WTC11 (cell line): ENCODE results near the gene STX19. TPM values are rescaled to one million over a fixed set of nuclear protein-coding genes. Genes with fewer than 3 reads are reported as not detected.

Source experiments
- ATAC-seq: fragments of 200-7000 bp; cut with Tn5 transposase; 2 replicates; pipeline ENCODE4 v1.10.0; 2021; ENCODE audit warnings: mild to moderate bottlenecking, moderate library complexity
- CTCF ChIA-PET: fragments of 300-600 bp; sonication (Branson Sonifier 250); formaldehyde crosslinking; loops from one replicate; lab custom pipeline; 2021; ENCODE audit warnings: antibody characterized with exemption; lab: Charles Lee
- POLR2A ChIA-PET: fragments of 350-600 bp; sonication (Branson Sonifier 250); formaldehyde crosslinking; loops from one replicate; lab custom pipeline; 2021; ENCODE audit warnings: antibody characterized with exemption; lab: Charles Lee
- DNase-seq: peaks from one replicate; pipeline ENCODE4 v3.0.0; 2021; ENCODE audit warnings: low spot score
- H3K27ac Mint-ChIP-seq: 2 replicates; pipeline ENCODE4 v1.8.0; 2021; ENCODE audit warnings: mixed read lengths
- H3K27me3 Mint-ChIP-seq: 2 replicates; pipeline ENCODE4 v1.8.0; 2021; ENCODE audit warnings: low read depth, mild to moderate bottlenecking, moderate library complexity, mixed read lengths
- H3K36me3 Mint-ChIP-seq: 2 replicates; pipeline ENCODE4 v1.8.0; 2021; ENCODE audit warnings: mixed read lengths
- H3K4me1 Mint-ChIP-seq: 2 replicates; pipeline ENCODE4 v1.8.0; 2022; ENCODE audit warnings: mixed read lengths
- H3K4me3 Mint-ChIP-seq: 2 replicates; pipeline ENCODE4 v1.8.0; 2021; ENCODE audit warnings: mild to moderate bottlenecking, moderate library complexity, mixed read lengths
- H3K9me3 Mint-ChIP-seq: 2 replicates; pipeline ENCODE4 v1.8.0; 2021; ENCODE audit warnings: mixed read lengths
- CDX4 ChIP-seq: fragments of 250-450 bp; sonication (Bioruptor Pico); IDR thresholded peaks from 2 replicates; pipeline ENCODE4 v1.9.0; 2021; ENCODE audit warnings: moderate library complexity, mild to moderate bottlenecking, inconsistent platforms, borderline replicate concordance
- CREM ChIP-seq: sonication (generic); formaldehyde crosslinking; IDR thresholded peaks from 2 replicates; pipeline ENCODE4 v1.8.1; 2022; ENCODE audit warnings: mild to moderate bottlenecking, missing genetic modification reagents, moderate library complexity
- JUN ChIP-seq: sonication (generic); formaldehyde crosslinking; IDR thresholded peaks from 2 replicates; pipeline ENCODE4 v1.8.0; 2023; ENCODE audit warnings: mild to moderate bottlenecking, missing genetic modification reagents
- KAT7 ChIP-seq: sonication (generic); formaldehyde crosslinking; IDR thresholded peaks from 2 replicates; pipeline ENCODE4 v1.8.1; 2023; ENCODE audit warnings: missing genetic modification reagents, mild to moderate bottlenecking, borderline replicate concordance
- NFATC4 ChIP-seq: fragments of 250-450 bp; sonication (Bioruptor Pico); IDR thresholded peaks from 2 replicates; pipeline ENCODE4 v1.9.0; 2021; ENCODE audit warnings: mild to moderate bottlenecking
- NFE2L1 ChIP-seq: sonication (generic); formaldehyde crosslinking; IDR thresholded peaks from 2 replicates; pipeline ENCODE4 v1.8.1; 2023; ENCODE audit warnings: missing genetic modification reagents
- NFYB ChIP-seq: sonication (generic); formaldehyde crosslinking; conservative IDR thresholded peaks from 2 replicates; pipeline ENCODE4 v1.8.0; 2022; ENCODE audit warnings: low read depth, missing genetic modification reagents
- STAT6 ChIP-seq: sonication (generic); formaldehyde crosslinking; conservative IDR thresholded peaks from 2 replicates; pipeline ENCODE4 v1.8.1; 2023; ENCODE audit warnings: mild to moderate bottlenecking, low read depth, missing genetic modification reagents, moderate library complexity
- TEAD1 ChIP-seq: sonication (generic); formaldehyde crosslinking; IDR thresholded peaks from 2 replicates; pipeline ENCODE4 v1.8.0; 2022; ENCODE audit warnings: mild to moderate bottlenecking, missing genetic modification reagents
- ZNF138 ChIP-seq: sonication (generic); formaldehyde crosslinking; conservative IDR thresholded peaks from 2 replicates; pipeline ENCODE4 v1.8.1; 2022; ENCODE audit warnings: mild to moderate bottlenecking, moderate library complexity, missing genetic modification reagents
- ZNF423 ChIP-seq: fragments of 250-450 bp; sonication (Bioruptor Pico); IDR thresholded peaks from 2 replicates; pipeline ENCODE4 v2.1.2; 2022; ENCODE audit warnings: mild to moderate bottlenecking, moderate library complexity
- total RNA-seq: library from RNA; stranded (reverse); gene quantifications from 3 replicates; pipeline ENCODE4 v1.2.3, GENCODE V29; 2021
- TF ChIP-seq, protein P1 (sequence below): sonication (generic); formaldehyde crosslinking; IDR thresholded peaks from 2 replicates; pipeline ENCODE4 v1.8.0; 2023; ENCODE audit warnings: mild to moderate bottlenecking, missing genetic modification reagents
- TF ChIP-seq, protein P2 (sequence below): sonication (generic); formaldehyde crosslinking; IDR thresholded peaks from 2 replicates; pipeline ENCODE4 v1.8.1; 2022; ENCODE audit warnings: low read depth, missing genetic modification reagents, borderline replicate concordance
- TF ChIP-seq, protein P3 (sequence below): fragments of 250-450 bp; sonication (Bioruptor Pico); IDR thresholded peaks from 2 replicates; pipeline ENCODE4 v1.9.0; 2021; ENCODE audit warnings: mild to moderate bottlenecking
- TF ChIP-seq, protein P4 (sequence below): sonication (generic); formaldehyde crosslinking; IDR thresholded peaks from 2 replicates; pipeline ENCODE4 v1.8.0; 2022; ENCODE audit warnings: mild to moderate bottlenecking, missing genetic modification reagents
- TF ChIP-seq, protein P5 (sequence below): sonication (generic); formaldehyde crosslinking; IDR thresholded peaks from 2 replicates; pipeline ENCODE4 v1.8.0; 2022; ENCODE audit warnings: mild to moderate bottlenecking, missing genetic modification reagents
- TF ChIP-seq, protein P6 (sequence below): sonication (generic); formaldehyde crosslinking; IDR thresholded peaks from 2 replicates; pipeline ENCODE4 v1.8.1; 2023; ENCODE audit warnings: mild to moderate bottlenecking, missing genetic modification reagents, borderline replicate concordance

Gene STX19
- total RNA-seq, 1 experiment from 2014 or later = not detected

GRCh38 chr3:94015025-94015424 is 13.4 kb downstream of the STX19 start (continued):
- no peak for TF ChIP-seq NFYB (CRISPR knock-in tag)
- no peak for TF ChIP-seq CREM
- TF ChIP-seq, protein P1, sequence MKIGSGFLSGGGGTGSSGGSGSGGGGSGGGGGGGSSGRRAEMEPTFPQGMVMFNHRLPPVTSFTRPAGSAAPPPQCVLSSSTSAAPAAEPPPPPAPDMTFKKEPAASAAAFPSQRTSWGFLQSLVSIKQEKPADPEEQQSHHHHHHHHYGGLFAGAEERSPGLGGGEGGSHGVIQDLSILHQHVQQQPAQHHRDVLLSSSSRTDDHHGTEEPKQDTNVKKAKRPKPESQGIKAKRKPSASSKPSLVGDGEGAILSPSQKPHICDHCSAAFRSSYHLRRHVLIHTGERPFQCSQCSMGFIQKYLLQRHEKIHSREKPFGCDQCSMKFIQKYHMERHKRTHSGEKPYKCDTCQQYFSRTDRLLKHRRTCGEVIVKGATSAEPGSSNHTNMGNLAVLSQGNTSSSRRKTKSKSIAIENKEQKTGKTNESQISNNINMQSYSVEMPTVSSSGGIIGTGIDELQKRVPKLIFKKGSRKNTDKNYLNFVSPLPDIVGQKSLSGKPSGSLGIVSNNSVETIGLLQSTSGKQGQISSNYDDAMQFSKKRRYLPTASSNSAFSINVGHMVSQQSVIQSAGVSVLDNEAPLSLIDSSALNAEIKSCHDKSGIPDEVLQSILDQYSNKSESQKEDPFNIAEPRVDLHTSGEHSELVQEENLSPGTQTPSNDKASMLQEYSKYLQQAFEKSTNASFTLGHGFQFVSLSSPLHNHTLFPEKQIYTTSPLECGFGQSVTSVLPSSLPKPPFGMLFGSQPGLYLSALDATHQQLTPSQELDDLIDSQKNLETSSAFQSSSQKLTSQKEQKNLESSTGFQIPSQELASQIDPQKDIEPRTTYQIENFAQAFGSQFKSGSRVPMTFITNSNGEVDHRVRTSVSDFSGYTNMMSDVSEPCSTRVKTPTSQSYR (CRISPR knock-in tag) = no peak
- TF ChIP-seq, protein P2, sequence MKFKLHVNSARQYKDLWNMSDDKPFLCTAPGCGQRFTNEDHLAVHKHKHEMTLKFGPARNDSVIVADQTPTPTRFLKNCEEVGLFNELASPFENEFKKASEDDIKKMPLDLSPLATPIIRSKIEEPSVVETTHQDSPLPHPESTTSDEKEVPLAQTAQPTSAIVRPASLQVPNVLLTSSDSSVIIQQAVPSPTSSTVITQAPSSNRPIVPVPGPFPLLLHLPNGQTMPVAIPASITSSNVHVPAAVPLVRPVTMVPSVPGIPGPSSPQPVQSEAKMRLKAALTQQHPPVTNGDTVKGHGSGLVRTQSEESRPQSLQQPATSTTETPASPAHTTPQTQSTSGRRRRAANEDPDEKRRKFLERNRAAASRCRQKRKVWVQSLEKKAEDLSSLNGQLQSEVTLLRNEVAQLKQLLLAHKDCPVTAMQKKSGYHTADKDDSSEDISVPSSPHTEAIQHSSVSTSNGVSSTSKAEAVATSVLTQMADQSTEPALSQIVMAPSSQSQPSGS = no peak

DNA sequence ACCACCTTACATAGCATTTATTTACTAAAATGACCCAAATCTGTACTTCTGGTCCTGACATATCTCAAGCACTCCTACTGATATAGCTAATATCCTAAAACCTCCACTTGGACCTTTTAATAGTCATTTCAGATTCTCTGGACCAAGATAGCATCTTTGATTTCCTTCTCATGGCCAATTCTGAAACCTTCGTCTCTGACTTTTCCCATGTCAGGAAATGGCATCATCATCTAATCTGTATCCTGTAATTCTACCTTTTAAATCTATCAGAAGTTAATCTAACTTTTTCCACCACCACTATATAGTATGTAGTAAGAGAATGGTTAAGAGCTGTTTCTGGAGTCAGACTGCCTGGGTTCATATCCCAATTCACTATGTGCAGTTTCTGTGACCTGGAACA is 16.2 kb downstream of the STX19 start:
- TF ChIP-seq, protein P3, sequence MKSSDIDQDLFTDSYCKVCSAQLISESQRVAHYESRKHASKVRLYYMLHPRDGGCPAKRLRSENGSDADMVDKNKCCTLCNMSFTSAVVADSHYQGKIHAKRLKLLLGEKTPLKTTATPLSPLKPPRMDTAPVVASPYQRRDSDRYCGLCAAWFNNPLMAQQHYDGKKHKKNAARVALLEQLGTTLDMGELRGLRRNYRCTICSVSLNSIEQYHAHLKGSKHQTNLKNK (CRISPR knock-in tag) = no peak
- TF ChIP-seq KAT7 (CRISPR knock-in tag) (no peak), STAT6 (CRISPR knock-in tag) (no peak), TEAD1 (CRISPR knock-in tag) (no peak), ZNF138 (CRISPR knock-in tag) (no peak), CDX4 (CRISPR knock-in tag) (no peak), NFATC4 (CRISPR knock-in tag) (no peak), JUN (CRISPR knock-in tag) (no peak), ZNF423 (CRISPR knock-in tag) (no peak), NFE2L1 (CRISPR knock-in tag) (no peak)
- TF ChIP-seq, protein P4, sequence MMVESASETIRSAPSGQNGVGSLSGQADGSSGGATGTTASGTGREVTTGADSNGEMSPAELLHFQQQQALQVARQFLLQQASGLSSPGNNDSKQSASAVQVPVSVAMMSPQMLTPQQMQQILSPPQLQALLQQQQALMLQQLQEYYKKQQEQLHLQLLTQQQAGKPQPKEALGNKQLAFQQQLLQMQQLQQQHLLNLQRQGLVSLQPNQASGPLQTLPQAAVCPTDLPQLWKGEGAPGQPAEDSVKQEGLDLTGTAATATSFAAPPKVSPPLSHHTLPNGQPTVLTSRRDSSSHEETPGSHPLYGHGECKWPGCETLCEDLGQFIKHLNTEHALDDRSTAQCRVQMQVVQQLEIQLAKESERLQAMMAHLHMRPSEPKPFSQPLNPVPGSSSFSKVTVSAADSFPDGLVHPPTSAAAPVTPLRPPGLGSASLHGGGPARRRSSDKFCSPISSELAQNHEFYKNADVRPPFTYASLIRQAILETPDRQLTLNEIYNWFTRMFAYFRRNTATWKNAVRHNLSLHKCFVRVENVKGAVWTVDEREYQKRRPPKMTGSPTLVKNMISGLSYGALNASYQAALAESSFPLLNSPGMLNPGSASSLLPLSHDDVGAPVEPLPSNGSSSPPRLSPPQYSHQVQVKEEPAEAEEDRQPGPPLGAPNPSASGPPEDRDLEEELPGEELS (CRISPR knock-in tag) = no peak
- TF ChIP-seq, protein P5, sequence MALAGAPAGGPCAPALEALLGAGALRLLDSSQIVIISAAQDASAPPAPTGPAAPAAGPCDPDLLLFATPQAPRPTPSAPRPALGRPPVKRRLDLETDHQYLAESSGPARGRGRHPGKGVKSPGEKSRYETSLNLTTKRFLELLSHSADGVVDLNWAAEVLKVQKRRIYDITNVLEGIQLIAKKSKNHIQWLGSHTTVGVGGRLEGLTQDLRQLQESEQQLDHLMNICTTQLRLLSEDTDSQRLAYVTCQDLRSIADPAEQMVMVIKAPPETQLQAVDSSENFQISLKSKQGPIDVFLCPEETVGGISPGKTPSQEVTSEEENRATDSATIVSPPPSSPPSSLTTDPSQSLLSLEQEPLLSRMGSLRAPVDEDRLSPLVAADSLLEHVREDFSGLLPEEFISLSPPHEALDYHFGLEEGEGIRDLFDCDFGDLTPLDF (CRISPR knock-in tag) = no peak
- TF ChIP-seq, protein P6, sequence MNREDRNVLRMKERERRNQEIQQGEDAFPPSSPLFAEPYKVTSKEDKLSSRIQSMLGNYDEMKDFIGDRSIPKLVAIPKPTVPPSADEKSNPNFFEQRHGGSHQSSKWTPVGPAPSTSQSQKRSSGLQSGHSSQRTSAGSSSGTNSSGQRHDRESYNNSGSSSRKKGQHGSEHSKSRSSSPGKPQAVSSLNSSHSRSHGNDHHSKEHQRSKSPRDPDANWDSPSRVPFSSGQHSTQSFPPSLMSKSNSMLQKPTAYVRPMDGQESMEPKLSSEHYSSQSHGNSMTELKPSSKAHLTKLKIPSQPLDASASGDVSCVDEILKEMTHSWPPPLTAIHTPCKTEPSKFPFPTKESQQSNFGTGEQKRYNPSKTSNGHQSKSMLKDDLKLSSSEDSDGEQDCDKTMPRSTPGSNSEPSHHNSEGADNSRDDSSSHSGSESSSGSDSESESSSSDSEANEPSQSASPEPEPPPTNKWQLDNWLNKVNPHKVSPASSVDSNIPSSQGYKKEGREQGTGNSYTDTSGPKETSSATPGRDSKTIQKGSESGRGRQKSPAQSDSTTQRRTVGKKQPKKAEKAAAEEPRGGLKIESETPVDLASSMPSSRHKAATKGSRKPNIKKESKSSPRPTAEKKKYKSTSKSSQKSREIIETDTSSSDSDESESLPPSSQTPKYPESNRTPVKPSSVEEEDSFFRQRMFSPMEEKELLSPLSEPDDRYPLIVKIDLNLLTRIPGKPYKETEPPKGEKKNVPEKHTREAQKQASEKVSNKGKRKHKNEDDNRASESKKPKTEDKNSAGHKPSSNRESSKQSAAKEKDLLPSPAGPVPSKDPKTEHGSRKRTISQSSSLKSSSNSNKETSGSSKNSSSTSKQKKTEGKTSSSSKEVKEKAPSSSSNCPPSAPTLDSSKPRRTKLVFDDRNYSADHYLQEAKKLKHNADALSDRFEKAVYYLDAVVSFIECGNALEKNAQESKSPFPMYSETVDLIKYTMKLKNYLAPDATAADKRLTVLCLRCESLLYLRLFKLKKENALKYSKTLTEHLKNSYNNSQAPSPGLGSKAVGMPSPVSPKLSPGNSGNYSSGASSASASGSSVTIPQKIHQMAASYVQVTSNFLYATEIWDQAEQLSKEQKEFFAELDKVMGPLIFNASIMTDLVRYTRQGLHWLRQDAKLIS (CRISPR knock-in tag) = no peak
- no peaks in the 10 kb centered on the region; the same call in 1 of the 2 replicates for H3K36me3 Mint-ChIP-seq
- H3K4me1 Mint-ChIP-seq = no peaks in the 10 kb centered on the region
- no peak for ATAC-seq
- no peaks in the 10 kb centered on the region for H3K27me3 Mint-ChIP-seq
- H3K27ac Mint-ChIP-seq = no peak overlapping the region
- no peak for DNase-seq
- no peak overlapping the region for H3K4me3 Mint-ChIP-seq
- no peaks in the 10 kb centered on the region for H3K9me3 Mint-ChIP-seq
- CTCF ChIA-PET = no interaction called here
- POLR2A ChIA-PET = no interaction called here
